ENCODE measurements around the gene PCDH1.

PCDH1 gene

DNA sequence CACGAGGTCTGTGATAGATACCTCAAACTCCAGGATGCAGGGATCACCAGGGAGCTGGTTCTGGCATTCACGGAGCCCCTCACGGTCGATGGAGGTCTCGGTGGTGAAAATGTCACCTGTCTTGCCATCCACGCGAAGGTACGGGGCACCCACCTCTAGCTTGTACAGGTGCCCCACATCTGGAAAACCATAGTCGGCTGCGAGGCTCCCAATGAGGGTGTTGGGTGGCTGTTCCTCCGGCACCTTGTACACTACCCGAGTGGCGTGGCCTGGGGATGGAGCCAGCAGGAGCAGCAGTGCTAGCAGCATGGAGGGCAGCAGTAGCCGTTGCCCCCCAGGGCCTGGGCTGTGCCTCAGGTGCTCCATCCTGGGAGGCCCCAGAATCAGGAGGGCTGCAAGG lies 9.2 kb downstream of the PCDH1 start:
- TF ChIP-seq GLIS3 (CRISPR knock-in tag; IDR thresholded peaks at IDR 0.05) (no peak), ZNF8 (CRISPR knock-in tag; IDR thresholded peaks at IDR 0.05) (no peak), ZNF70 (CRISPR knock-in tag; IDR thresholded peaks at IDR 0.05) (no peak), ESRRG (CRISPR knock-in tag; IDR thresholded peaks at IDR 0.05) (no peak)
- no peak for ATAC-seq

DNA sequence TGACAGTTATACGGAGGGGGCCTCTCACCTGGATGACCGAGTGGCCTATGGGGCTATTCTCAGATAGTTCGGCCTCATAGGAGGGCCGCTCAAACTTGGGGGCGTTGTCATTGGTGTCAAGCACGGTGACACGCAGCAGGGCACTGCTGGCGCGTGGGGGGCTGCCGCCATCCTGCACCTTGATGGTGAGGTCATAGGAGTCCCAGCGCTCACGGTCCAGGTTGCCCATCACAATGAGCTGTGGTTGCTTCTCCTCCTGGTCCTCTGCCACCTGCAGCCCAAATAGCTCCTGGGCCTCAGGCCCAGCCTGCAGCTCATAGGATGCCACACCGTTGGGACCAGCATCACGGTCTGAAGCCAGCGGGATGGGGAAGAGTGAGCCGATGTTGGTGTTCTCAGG lies 9.7 kb downstream of the PCDH1 start:
- ATAC-seq, result no peak
- TF ChIP-seq PPARA (CRISPR knock-in tag; IDR thresholded peaks at IDR 0.05; ENCODE audit: borderline replicate concordance) (no peak), CSDC2 (CRISPR knock-in tag; IDR thresholded peaks at IDR 0.05) (no peak), ZNF70 (CRISPR knock-in tag; IDR thresholded peaks at IDR 0.05) (no peak), TOX (CRISPR knock-in tag; IDR thresholded peaks at IDR 0.05; ENCODE audit: borderline replicate concordance) (no peak), TCF4 (CRISPR knock-in tag; IDR thresholded peaks at IDR 0.05; ENCODE audit: borderline replicate concordance) (no peak), ZNF565 (CRISPR knock-in tag; conservative IDR thresholded peaks at IDR 0.05; ENCODE audit: low read depth) (no peak), RARB (CRISPR knock-in tag; IDR thresholded peaks at IDR 0.05) (no peak), ESRRG (CRISPR knock-in tag; IDR thresholded peaks at IDR 0.05) (no peak), ZFP3 (CRISPR knock-in tag; IDR thresholded peaks at IDR 0.05) (no peak), OSR1 (CRISPR knock-in tag; IDR thresholded peaks at IDR 0.05) (no peak)
- TF ChIP-seq, protein P1, sequence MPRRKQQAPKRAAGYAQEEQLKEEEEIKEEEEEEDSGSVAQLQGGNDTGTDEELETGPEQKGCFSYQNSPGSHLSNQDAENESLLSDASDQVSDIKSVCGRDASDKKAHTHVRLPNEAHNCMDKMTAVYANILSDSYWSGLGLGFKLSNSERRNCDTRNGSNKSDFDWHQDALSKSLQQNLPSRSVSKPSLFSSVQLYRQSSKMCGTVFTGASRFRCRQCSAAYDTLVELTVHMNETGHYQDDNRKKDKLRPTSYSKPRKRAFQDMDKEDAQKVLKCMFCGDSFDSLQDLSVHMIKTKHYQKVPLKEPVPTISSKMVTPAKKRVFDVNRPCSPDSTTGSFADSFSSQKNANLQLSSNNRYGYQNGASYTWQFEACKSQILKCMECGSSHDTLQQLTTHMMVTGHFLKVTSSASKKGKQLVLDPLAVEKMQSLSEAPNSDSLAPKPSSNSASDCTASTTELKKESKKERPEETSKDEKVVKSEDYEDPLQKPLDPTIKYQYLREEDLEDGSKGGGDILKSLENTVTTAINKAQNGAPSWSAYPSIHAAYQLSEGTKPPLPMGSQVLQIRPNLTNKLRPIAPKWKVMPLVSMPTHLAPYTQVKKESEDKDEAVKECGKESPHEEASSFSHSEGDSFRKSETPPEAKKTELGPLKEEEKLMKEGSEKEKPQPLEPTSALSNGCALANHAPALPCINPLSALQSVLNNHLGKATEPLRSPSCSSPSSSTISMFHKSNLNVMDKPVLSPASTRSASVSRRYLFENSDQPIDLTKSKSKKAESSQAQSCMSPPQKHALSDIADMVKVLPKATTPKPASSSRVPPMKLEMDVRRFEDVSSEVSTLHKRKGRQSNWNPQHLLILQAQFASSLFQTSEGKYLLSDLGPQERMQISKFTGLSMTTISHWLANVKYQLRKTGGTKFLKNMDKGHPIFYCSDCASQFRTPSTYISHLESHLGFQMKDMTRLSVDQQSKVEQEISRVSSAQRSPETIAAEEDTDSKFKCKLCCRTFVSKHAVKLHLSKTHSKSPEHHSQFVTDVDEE (CRISPR knock-in tag; IDR thresholded peaks at IDR 0.05), result no peak
- TF ChIP-seq, protein P2, sequence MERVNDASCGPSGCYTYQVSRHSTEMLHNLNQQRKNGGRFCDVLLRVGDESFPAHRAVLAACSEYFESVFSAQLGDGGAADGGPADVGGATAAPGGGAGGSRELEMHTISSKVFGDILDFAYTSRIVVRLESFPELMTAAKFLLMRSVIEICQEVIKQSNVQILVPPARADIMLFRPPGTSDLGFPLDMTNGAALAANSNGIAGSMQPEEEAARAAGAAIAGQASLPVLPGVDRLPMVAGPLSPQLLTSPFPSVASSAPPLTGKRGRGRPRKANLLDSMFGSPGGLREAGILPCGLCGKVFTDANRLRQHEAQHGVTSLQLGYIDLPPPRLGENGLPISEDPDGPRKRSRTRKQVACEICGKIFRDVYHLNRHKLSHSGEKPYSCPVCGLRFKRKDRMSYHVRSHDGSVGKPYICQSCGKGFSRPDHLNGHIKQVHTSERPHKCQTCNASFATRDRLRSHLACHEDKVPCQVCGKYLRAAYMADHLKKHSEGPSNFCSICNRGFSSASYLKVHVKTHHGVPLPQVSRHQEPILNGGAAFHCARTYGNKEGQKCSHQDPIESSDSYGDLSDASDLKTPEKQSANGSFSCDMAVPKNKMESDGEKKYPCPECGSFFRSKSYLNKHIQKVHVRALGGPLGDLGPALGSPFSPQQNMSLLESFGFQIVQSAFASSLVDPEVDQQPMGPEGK (CRISPR knock-in tag; IDR thresholded peaks at IDR 0.05; ENCODE audit: borderline replicate concordance), result no peak
- TF ChIP-seq, protein P3, sequence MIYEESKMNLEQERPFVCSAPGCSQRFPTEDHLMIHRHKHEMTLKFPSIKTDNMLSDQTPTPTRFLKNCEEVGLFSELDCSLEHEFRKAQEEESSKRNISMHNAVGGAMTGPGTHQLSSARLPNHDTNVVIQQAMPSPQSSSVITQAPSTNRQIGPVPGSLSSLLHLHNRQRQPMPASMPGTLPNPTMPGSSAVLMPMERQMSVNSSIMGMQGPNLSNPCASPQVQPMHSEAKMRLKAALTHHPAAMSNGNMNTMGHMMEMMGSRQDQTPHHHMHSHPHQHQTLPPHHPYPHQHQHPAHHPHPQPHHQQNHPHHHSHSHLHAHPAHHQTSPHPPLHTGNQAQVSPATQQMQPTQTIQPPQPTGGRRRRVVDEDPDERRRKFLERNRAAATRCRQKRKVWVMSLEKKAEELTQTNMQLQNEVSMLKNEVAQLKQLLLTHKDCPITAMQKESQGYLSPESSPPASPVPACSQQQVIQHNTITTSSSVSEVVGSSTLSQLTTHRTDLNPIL (CRISPR knock-in tag; IDR thresholded peaks at IDR 0.05; ENCODE audit: low read depth), result no peak
- TF ChIP-seq, protein P4, sequence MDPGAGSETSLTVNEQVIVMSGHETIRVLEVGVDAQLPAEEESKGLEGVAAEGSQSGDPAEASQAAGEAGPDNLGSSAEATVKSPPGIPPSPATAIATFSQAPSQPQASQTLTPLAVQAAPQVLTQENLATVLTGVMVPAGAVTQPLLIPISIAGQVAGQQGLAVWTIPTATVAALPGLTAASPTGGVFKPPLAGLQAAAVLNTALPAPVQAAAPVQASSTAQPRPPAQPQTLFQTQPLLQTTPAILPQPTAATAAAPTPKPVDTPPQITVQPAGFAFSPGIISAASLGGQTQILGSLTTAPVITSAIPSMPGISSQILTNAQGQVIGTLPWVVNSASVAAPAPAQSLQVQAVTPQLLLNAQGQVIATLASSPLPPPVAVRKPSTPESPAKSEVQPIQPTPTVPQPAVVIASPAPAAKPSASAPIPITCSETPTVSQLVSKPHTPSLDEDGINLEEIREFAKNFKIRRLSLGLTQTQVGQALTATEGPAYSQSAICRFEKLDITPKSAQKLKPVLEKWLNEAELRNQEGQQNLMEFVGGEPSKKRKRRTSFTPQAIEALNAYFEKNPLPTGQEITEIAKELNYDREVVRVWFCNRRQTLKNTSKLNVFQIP (CRISPR knock-in tag; IDR thresholded peaks at IDR 0.05; ENCODE audit: borderline replicate concordance, low read depth), result no peak

DNA sequence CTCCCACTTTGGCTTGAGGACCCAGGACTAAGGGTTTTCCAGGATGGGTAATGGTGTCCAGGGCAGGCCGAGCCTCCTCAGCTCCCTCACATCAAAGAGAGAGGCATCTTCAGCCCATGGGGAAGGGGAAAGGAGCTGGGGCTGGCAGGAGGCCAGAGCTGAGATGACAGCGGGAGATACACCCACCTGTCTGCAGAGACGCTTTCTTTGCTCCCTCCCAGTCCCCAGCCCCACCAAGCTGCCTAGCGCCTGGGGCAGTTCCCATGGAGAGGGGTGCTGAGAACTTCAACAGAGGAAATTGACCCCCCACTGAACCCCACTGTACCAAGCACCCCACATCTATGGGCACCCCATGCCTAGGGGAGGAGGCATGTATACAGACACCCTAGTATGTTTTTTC lies 10.6 kb downstream of the PCDH1 start:
- no peak for TF ChIP-seq TOX (CRISPR knock-in tag; IDR thresholded peaks at IDR 0.05; ENCODE audit: borderline replicate concordance)
- TF ChIP-seq OSR1 (CRISPR knock-in tag; IDR thresholded peaks at IDR 0.05), result no peak
- TF ChIP-seq, protein P1 (CRISPR knock-in tag; IDR thresholded peaks at IDR 0.05), result no peak
- TF ChIP-seq ESRRG (CRISPR knock-in tag; IDR thresholded peaks at IDR 0.05), result no peak
- TF ChIP-seq ZFP30 (CRISPR knock-in tag; IDR thresholded peaks at IDR 0.05), result no peak
- TF ChIP-seq, protein P4 (CRISPR knock-in tag; IDR thresholded peaks at IDR 0.05; ENCODE audit: borderline replicate concordance, low read depth), result no peak
- TF ChIP-seq BACH2 (CRISPR knock-in tag; IDR thresholded peaks at IDR 0.05; ENCODE audit: borderline replicate concordance), result no peak
- TF ChIP-seq SNAI2 (CRISPR knock-in tag; IDR thresholded peaks at IDR 0.05), result no peak
- TF ChIP-seq, protein P2 (CRISPR knock-in tag; IDR thresholded peaks at IDR 0.05; ENCODE audit: borderline replicate concordance), result no peak
- TF ChIP-seq ZC3H10 (CRISPR knock-in tag; IDR thresholded peaks at IDR 0.05), result no peak
- ATAC-seq, result no peak

All from SK-N-SH treated with all-trans-retinoic acid at 6 μM for 48 hours (cell line).